ENCODE results near the gene IDNK. TPM values are rescaled to one million over a fixed set of nuclear protein-coding genes. Genes with fewer than 3 reads are reported as not detected.

IDNK gene
- 4.3 and 5.1 TPM in 2 replicates for total RNA-seq (2013; cell fraction: nucleolus; rRNA removed)
- total RNA-seq (2014; rRNA removed) (10.6 and 12.0 TPM in 2 replicates), total RNA-seq (2014; rRNA removed; fragmentation: Illumina TruSeq; extraction: Trizol) (8.5 and 11.1 TPM in 2 replicates), total RNA-seq (2021) (7.0 and 7.7 TPM in 2 replicates), polyA plus RNA-seq (2011; rRNA removed) (8.9 and 14.2 TPM in 2 replicates), polyA plus RNA-seq (2014; fragmentation: Illumina TruSeq; extraction: Trizol) (10.6 and 15.2 TPM in 2 replicates), polyA plus RNA-seq (2014; fragmentation: Nextera tagmentation; extraction: Ambion mirVana) (1 to 10 TPM; 8.7 to 8.9 TPM), polyA plus RNA-seq (2014; rRNA removed) (11.0 TPM in 2 replicates), polyA plus RNA-seq (2016; fragmentation: Nextera tagmentation; extraction: Ambion mirVana) (10 to 100 TPM; 18.3 to 19.1 TPM), polyA minus RNA-seq (2011; rRNA and poly(A)+ RNA removed) (2.2 and 3.0 TPM in 2 replicates), Bru-seq, nascent RNA (percentile 65 among the genes with signal in this experiment), BruChase-seq, experiment 1, labeled RNA remaining after a 6-hour chase (percentile 47 among the genes with signal in this experiment), BruChase-seq, experiment 2, labeled RNA remaining after a 2-hour chase (percentile 47 among the genes with signal in this experiment)
- polyA plus RNA-seq (2011; ENCODE audit: low read depth) = 11.5 TPM
- 5.7 and 5.8 TPM in 2 replicates for polyA plus RNA-seq (2011; cell fraction: cytosol; rRNA removed)
- 3.8 and 4.7 TPM in 2 replicates for polyA plus RNA-seq (2011; cell fraction: nucleus; rRNA removed)
- polyA plus RNA-seq (2012) = 10.4 and 10.9 TPM in 2 replicates
- not detected in 2 replicates for polyA minus RNA-seq (2011; cell fraction: cytosol; rRNA and poly(A)+ RNA removed)
- 1.7 and 3.1 TPM in 2 replicates for polyA minus RNA-seq (2011; cell fraction: nucleus; rRNA and poly(A)+ RNA removed)
- long read RNA-seq, experiment 1, transcript IDNK-202 (5 exons, 692 nt) = major isoform, 5 of 7 reads
- long read RNA-seq, experiment 1, partial matches to known transcripts = 0 of 7 reads
- long read RNA-seq, experiment 1, other reads (novel, unspliced or antisense) = 0 of 7 reads
- long read RNA-seq, experiment 2, transcript IDNK-202 (5 exons, 692 nt) = major isoform, 15 of 23 reads
- long read RNA-seq, experiment 2, transcript IDNK-203 (4 exons, 629 nt) = minor isoform, 6 of 23 reads
- long read RNA-seq, experiment 2, partial matches to known transcripts = 0 of 23 reads
- long read RNA-seq, experiment 2, other reads (novel, unspliced or antisense) = 2 of 23 reads

DNA sequence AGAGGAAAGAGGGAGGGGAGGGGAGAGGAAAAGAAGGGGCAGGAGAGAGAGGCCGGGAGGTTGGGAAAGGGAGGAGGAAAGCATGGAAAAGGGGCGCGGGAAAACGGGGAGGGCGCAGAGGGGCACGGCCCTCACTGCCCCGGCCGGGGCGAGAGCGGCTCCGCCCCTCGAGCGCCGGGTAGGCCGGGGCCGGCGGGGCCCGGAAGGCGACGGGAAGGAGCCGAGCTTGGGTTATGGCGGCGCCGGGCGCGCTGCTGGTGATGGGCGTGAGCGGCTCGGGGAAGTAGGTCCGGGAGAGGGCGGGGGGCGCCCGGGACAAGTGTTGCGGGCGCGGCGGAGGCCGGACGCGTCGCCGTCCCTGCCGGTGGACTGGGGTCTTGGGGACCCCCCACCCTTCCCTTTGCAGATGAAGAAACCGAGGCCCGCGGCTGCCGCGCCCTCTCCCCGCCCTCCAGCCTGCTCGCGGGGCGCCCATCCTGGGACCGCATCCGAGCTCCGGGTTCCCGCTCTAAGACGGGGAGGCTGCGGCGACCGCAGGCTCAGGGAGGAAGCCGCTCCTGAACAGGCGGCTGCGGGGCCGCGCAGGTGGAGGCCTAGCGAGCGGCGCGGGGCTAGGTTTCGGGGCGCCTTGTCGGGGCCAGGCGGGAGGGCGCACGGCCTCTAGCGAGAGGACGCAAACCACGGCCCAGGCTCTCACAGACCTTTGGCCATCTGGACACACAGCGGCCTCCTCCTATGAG, at the start of gene IDNK:
Gene IDNK (plus strand): TSS at position 205 of the 740 bp plus-strand sequence. CDS start 29 bp downstream, at position 234.
- Histone ChIP-seq H4K20me1 (ENCODE audit: control insufficient read depth, insufficient read depth) (no peaks in the 10 kb centered on the region), H3K79me2 (ENCODE audit: control insufficient read depth, insufficient read depth, low read length) (peaks cover 8% of the 10 kb centered on the region), H3K9ac (ENCODE audit: control insufficient read depth, insufficient read depth, low read length) (peak within 1 kb of the TSS; percentile 93), H3K36me3 (ENCODE audit: control insufficient read depth in 2 of 2, insufficient read depth in 2 of 2, low read length in 1 of 2) (peaks cover 0 to 4% of the 10 kb centered on the region in 2 experiments; a peak in 2 of 4 replicates), H2AFZ (ENCODE audit: control insufficient read depth, low read depth, low read length) (peak within 1 kb of the TSS; percentile 95), H3K27me3 (replicated peaks in 1 of 2; ENCODE audit: control insufficient read depth in 2 of 2, insufficient read depth in 2 of 2, low read length in 1 of 2) (no peaks in the 10 kb centered on the region), H3K4me1 (ENCODE audit: control insufficient read depth, insufficient read depth, low read length) (peaks cover 6% of the 10 kb centered on the region; the same call in 1 of the 2 replicates), H3K4me2 (ENCODE audit: control insufficient read depth, insufficient read depth) (peak within 1 kb of the TSS; percentile 94), H3K27ac (ENCODE audit: control insufficient read depth, insufficient read depth) (peak within 1 kb of the TSS; percentile 91), H3K9me3 (replicated peaks; ENCODE audit: control insufficient read depth, insufficient read depth, low read length) (no peaks in the 10 kb centered on the region), H3K4me3 (peak within 1 kb of the TSS; percentile 97)
- no TSS peak for BruUV-seq (replicated peaks)
- RAD21 ChIA-PET (ENCODE audit: unreplicated experiment) = interaction anchor here (1.2 to 2.4 kb wide), 3 partner anchors 26 to 289 kb away, joined by 3 to 14 read pairs (median 4); no protein-coding TSS in a partner anchor
- WGBS (ENCODE audit: insufficient coverage, insufficient replicate concordance, low lambda C conversion rate, missing lambda C conversion rate) = 2% methylated on average over 60 of the region's 79 CpGs
- ATAC-seq (peak; percentile 94), DNase-seq (ENCODE audit: low read depth, low spot score) (no peak), FAIRE-seq (no peak)
- SMC1A ChIA-PET (ENCODE audit: uncharacterized antibody, unreplicated experiment) = interaction anchor here (0.7 to 3.0 kb wide), 6 partner anchors 14 to 84 kb away, joined by 3 to 12 read pairs (median 6); partner anchors contain the start of gene UBQLN1
- POLR2A ChIA-PET = interaction anchor here (2.3 kb wide), 1 partner anchor 84 kb away, joined by 10 read pairs; the partner anchor contains the start of gene UBQLN1
- intact Hi-C loops (cut with micrococcal nuclease; ENCODE audit: unreplicated experiment) (loop anchor here (1.0 to 2.0 kb wide), 3 partner anchors 46 to 298 kb away; partner anchors contain the start of genes KIF27 and UBQLN1), in situ Hi-C loops (cut with MboI) (loop anchor here (5.0 to 25.0 kb wide), 2 partner anchors 294 to 639 kb away; no protein-coding TSS in a partner anchor)
- CTCF ChIA-PET = interaction anchor here (0.6 to 3.1 kb wide), 10 partner anchors 14 to 669 kb away, joined by 3 to 21 read pairs (median 4); partner anchors contain the start of gene UBQLN1
- TF ChIP-seq ATF7 (IDR thresholded peaks at IDR 0.05; ENCODE audit: low read depth) = no peak
- TF ChIP-seq NBN (IDR thresholded peaks at IDR 0.05) = 0 out of 2 replicates have a peak, but pooled peaks have one; percentile 45
- TF ChIP-seq ZBED1 (IDR thresholded peaks at IDR 0.05; ENCODE audit: borderline replicate concordance) = no peak
- TF ChIP-seq POLR2A (IDR thresholded peaks at IDR 0.05; ENCODE audit: low read depth, low read length) = peak; percentile 93
- no peak for TF ChIP-seq BMI1 (IDR thresholded peaks at IDR 0.05; ENCODE audit: borderline replicate concordance)
- TF ChIP-seq, protein P1, sequence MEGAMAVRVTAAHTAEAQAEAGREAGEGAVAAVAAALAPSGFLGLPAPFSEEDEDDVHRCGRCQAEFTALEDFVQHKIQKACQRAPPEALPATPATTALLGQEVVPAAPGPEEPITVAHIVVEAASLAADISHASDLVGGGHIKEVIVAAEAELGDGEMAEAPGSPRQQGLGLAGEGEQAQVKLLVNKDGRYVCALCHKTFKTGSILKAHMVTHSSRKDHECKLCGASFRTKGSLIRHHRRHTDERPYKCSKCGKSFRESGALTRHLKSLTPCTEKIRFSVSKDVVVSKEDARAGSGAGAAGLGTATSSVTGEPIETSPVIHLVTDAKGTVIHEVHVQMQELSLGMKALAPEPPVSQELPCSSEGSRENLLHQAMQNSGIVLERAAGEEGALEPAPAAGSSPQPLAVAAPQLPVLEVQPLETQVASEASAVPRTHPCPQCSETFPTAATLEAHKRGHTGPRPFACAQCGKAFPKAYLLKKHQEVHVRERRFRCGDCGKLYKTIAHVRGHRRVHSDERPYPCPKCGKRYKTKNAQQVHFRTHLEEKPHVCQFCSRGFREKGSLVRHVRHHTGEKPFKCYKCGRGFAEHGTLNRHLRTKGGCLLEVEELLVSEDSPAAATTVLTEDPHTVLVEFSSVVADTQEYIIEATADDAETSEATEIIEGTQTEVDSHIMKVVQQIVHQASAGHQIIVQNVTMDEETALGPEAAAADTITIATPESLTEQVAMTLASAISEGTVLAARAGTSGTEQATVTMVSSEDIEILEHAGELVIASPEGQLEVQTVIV (IDR thresholded peaks at IDR 0.05; ENCODE audit: borderline replicate concordance, partially characterized antibody) = peak; percentile 72
- peak; percentile 76 for TF ChIP-seq LARP7 (IDR thresholded peaks at IDR 0.05)
- no peak for TF ChIP-seq PAX5 (IDR thresholded peaks at IDR 0.05; ENCODE audit: borderline replicate concordance, low read depth, low read length)
- TF ChIP-seq RAD21 (IDR thresholded peaks at IDR 0.05; ENCODE audit: insufficient read depth, low read depth, low read length) = no peak
- no peak for TF ChIP-seq JUND (IDR thresholded peaks at IDR 0.05; ENCODE audit: low read depth, low read length)
- TF ChIP-seq KLF5 (IDR thresholded peaks at IDR 0.05; ENCODE audit: partially characterized antibody) = no peak
- TF ChIP-seq CBFB (IDR thresholded peaks at IDR 0.05; ENCODE audit: low read depth) = 0 out of 2 replicates have a peak, but pooled peaks have one; percentile 17
- no peak for TF ChIP-seq CHD4 (IDR thresholded peaks at IDR 0.05)
- TF ChIP-seq DPF2 (IDR thresholded peaks at IDR 0.05) = peak; percentile 79
- no peak for TF ChIP-seq NFIC (IDR thresholded peaks at IDR 0.05; ENCODE audit: low read depth, low read length)
- TF ChIP-seq ZNF622 (IDR thresholded peaks at IDR 0.05) = no peak
